Hepatocyte (in vitro differentiated cells): ENCODE data around the gene CCDC91. TPM values are rescaled to one million over a fixed set of nuclear protein-coding genes. Genes with fewer than 3 reads are reported as not detected.

Experiments used
- DNase-seq: peaks from one replicate; pipeline ENCODE4 v3.0.0-alpha.2; 2016; ENCODE audit warnings: low spot score
- H2AFZ ChIP-seq: fragments of 200-600 bp; sonication (generic); 2 replicates; pipeline ENCODE4 v1.6.0; 2016; ENCODE audit warnings: antibody characterized with exemption, mild to moderate bottlenecking
- H3K27ac ChIP-seq: fragments of 200-600 bp; sonication (generic); 2 replicates; pipeline ENCODE4 v1.5.1; 2016; ENCODE audit warnings: mild to moderate bottlenecking
- H3K27me3 ChIP-seq: fragments of 200-600 bp; sonication (generic); 2 replicates; pipeline ENCODE4 v1.6.1; 2016
- H3K36me3 ChIP-seq: fragments of 200-600 bp; sonication (generic); replicated peaks from 2 replicates; pipeline ENCODE4 v1.5.1; 2016; ENCODE audit warnings: low read depth; ENCODE audit not compliant: insufficient read depth
- H3K4me1 ChIP-seq: fragments of 200-600 bp; sonication (generic); 2 replicates; pipeline ENCODE4 v1.5.1; 2016; ENCODE audit warnings: mild to moderate bottlenecking, moderate library complexity; ENCODE audit not compliant: insufficient read depth
- H3K4me2 ChIP-seq: fragments of 200-600 bp; sonication (generic); 2 replicates; pipeline ENCODE4 v1.6.0; 2016
- H3K4me3 ChIP-seq: fragments of 200-600 bp; sonication (generic); 2 replicates; pipeline ENCODE4 v1.5.1; 2016; ENCODE audit warnings: mild to moderate bottlenecking
- H3K79me2 ChIP-seq: fragments of 200-600 bp; sonication (generic); 2 replicates; pipeline ENCODE4 v1.6.0; 2017; ENCODE audit warnings: mild to moderate bottlenecking
- H3K9me2 ChIP-seq: fragments of 200-600 bp; sonication (generic); replicated peaks from 2 replicates; pipeline ENCODE4 v1.6.0; 2017; ENCODE audit warnings: mild to moderate bottlenecking; ENCODE audit not compliant: insufficient read depth
- H3K9me3 ChIP-seq: fragments of 200-600 bp; sonication (generic); 2 replicates; pipeline ENCODE4 v1.5.1; 2016; ENCODE audit warnings: low read depth, mild to moderate bottlenecking
- H4K20me1 ChIP-seq: fragments of 200-600 bp; sonication (generic); 2 replicates; pipeline ENCODE4 v1.6.0; 2016; ENCODE audit warnings: mild to moderate bottlenecking; ENCODE audit not compliant: insufficient read depth, poor library complexity, severe bottlenecking
- CTCF ChIP-seq: fragments of 200-600 bp; sonication (generic); IDR thresholded peaks from 2 replicates; pipeline ENCODE4 v1.5.1; 2016; ENCODE audit warnings: antibody characterized with exemption, mild to moderate bottlenecking; ENCODE audit not compliant: poor library complexity
- EZH2 ChIP-seq: fragments of 200-600 bp; sonication (generic); IDR thresholded peaks from 2 replicates; pipeline ENCODE4 v1.6.1; 2016; ENCODE audit warnings: antibody characterized with exemption, mild to moderate bottlenecking, borderline replicate concordance
- EZH2phosphoT487 ChIP-seq: fragments of 200-600 bp; sonication (generic); IDR thresholded peaks from one replicate; pipeline ENCODE4 v1.6.1; 2018; ENCODE audit warnings: antibody characterized with exemption, mild to moderate bottlenecking, low read depth, moderate library complexity; ENCODE audit not compliant: unreplicated experiment, severe bottlenecking
- WGBS: methylation state at CpG from one replicate; pipeline ENCODE4 v1.1.6; 2016; ENCODE audit warnings: low lambda C conversion rate; ENCODE audit errors: missing lambda C conversion rate; 5-methylcytosine and 5-hydroxymethylcytosine counted together
- polyA plus RNA-seq: library from polyadenylated mRNA; unstranded; fragments of >200 nt; fragmentation: Nextera tagmentation; extraction: Ambion mirVana; gene quantifications from 2 replicates; pipeline ENCODE4 v1.2.1, GENCODE V29; 2016
- total RNA-seq: library from RNA; depleted of rRNA; stranded (reverse); fragments of >200 nt; gene quantifications from 2 replicates; pipeline ENCODE4 v1.2.3, GENCODE V29; 2014

Gene CCDC91
- total and polyA plus RNA-seq, 2 experiments from 2014 or later = 14.2 to 15.1 TPM

- TF ChIP-seq EZH2 (no peak), EZH2phosphoT487 (no peak), CTCF (no peak)
- Histone ChIP-seq H3K27me3 (no peaks in the 10 kb centered on the region), H2AFZ (no peak overlapping the region), H3K4me1 (no peaks in the 10 kb centered on the region), H3K9me3 (no peaks in the 10 kb centered on the region), H3K4me2 (no peak overlapping the region), H3K79me2 (peaks cover 42% of the 10 kb centered on the region), H3K27ac (no peak overlapping the region), H3K4me3 (no peak overlapping the region), H3K36me3 (no peaks in the 10 kb centered on the region), H3K9me2 (no peaks in the 10 kb centered on the region), H4K20me1 (no peaks in the 10 kb centered on the region)
- DNase-seq = peak; percentile 8
- WGBS = 78% methylated on average over 1 of the region's 1 CpG
Measured at GRCh38 chr12:28202374-28203130, 12.3 kb downstream of the CCDC91 start.

GRCh38 chr12:28209782-28210181 lies 19.5 kb downstream of the CCDC91 start:
- H3K27ac ChIP-seq = no peak overlapping the region
- DNase-seq = no peak
- H3K36me3 ChIP-seq = no peaks in the 10 kb centered on the region
- H3K4me2 ChIP-seq = no peak overlapping the region
- H3K9me3 ChIP-seq = peaks cover 14% of the 10 kb centered on the region
- peaks cover 18% of the 10 kb centered on the region for H3K79me2 ChIP-seq
- H3K4me1 ChIP-seq = no peaks in the 10 kb centered on the region
- H3K27me3 ChIP-seq = no peaks in the 10 kb centered on the region
- H2AFZ ChIP-seq = no peak overlapping the region
- no peak for TF ChIP-seq EZH2
- TF ChIP-seq CTCF = no peak
- TF ChIP-seq EZH2phosphoT487 = no peak
- H3K4me3 ChIP-seq = no peak overlapping the region
- no peaks in the 10 kb centered on the region for H3K9me2 ChIP-seq
- H4K20me1 ChIP-seq = no peaks in the 10 kb centered on the region
- 100% methylated on average over 1 of the region's 1 CpG for whole genome bisulfite sequencing

GRCh38 chr12:28212182-28212581 lies 21.9 kb downstream of the CCDC91 start:
- Histone ChIP-seq H2AFZ (no peak overlapping the region), H3K27me3 (no peaks in the 10 kb centered on the region), H3K79me2 (peaks cover 7% of the 10 kb centered on the region), H3K9me3 (peaks cover 14% of the 10 kb centered on the region), H3K9me2 (no peaks in the 10 kb centered on the region), H3K4me1 (no peaks in the 10 kb centered on the region), H3K36me3 (no peaks in the 10 kb centered on the region), H4K20me1 (no peaks in the 10 kb centered on the region), H3K4me3 (no peak overlapping the region), H3K27ac (no peak overlapping the region), H3K4me2 (no peak overlapping the region)
- no peak for DNase-seq
- 97% methylated on average over 3 of the region's 3 CpGs for WGBS
- no peak for TF ChIP-seq EZH2
- TF ChIP-seq CTCF = no peak
- no peak for TF ChIP-seq EZH2phosphoT487
